Hematopoietic multipotent progenitor cell (in vitro differentiated cells): ENCODE data around the gene MYO15B. TPM values are rescaled to one million over a fixed set of nuclear protein-coding genes. Genes with fewer than 3 reads are reported as not detected.

Experiments used
- DNase-seq, 3 donors: peaks; one replicate each; pipeline ENCODE4 v3.0.0-alpha.2; 2011 to 2015; ENCODE audit warnings: low read depth in 2 of 3, low spot score in 2 of 3
- total RNA-seq: library from RNA; depleted of rRNA; stranded (reverse); fragments of >200 nt; gene quantifications from one replicate; pipeline ENCODE4 v1.2.3, GENCODE V29; 2012

MYO15B gene
- total RNA-seq, 1 donor = 352 TPM

DNA sequence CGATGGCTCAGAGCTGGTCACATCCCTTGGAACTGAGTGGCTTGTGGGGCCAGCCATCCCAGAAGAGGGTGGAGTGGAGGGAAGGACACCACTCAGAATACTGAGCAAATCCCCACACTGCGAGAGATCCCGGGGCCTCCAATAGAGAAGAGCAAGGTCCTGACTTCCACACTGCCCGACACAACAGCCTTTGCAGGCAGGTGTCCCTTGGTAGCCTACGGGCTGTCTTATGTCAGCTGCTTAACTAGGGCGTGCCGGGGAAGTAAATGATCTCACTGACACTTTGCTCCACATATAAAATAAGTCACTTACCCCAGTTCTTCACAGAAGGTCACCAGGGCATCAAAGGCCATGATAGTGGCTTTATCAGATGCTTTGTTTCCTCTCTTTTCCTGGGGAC, 63.3 kb downstream of the MYO15B start:
- no peak for DNase-seq

DNA sequence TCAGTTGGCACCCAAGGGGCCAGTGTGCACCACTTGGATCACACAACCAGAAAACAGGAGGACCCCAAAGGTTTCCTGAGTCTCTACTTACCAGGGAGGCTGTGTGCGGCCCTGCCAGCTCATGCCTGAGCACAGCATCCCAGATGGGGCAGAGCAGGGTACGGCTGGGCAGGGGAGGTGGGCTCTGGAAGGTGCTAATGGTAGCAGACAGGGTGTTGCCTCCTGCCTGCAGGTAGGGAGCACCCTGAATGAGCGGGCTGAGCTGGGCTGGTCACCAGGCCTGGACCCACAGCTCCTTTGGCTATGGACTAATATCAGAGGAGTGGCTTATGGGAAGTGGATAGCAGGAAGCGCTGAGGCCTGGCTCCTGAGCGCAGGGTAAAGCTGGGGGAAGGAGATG, 64.7 kb downstream of the MYO15B start:
- DNase-seq = no peak

DNA sequence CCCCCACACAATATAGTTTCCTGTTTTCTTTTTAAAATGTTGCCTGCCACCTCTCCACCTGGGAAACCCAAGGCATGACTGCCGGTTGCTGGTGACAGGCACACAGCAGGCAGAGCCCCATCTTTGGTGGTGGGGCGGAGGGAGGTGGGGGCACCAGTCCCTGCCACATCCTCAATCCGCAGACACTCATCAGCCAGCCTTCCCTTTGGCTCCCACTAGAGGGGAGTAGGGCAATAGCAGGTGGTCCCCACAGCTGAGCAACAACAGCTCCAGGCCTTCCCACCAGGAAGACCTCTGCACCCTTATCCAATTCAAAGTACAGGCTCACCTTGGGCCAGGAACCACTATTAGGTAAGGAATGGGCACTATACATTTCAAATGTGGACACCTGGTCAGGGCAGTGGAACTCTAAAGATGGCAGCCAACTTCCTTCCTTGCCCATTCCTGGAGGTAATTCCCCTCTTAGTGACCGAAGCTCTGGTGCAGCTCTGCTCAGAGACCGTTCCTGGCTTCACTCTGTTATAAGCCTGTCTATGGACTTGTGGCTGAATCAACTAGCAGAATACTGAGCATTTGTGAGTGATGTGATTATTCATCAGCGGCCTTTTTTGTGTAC, 65.4 kb downstream of the MYO15B start:
- peak in 2 of 3 donors; percentile 75 to 81 for DNase-seq

DNA sequence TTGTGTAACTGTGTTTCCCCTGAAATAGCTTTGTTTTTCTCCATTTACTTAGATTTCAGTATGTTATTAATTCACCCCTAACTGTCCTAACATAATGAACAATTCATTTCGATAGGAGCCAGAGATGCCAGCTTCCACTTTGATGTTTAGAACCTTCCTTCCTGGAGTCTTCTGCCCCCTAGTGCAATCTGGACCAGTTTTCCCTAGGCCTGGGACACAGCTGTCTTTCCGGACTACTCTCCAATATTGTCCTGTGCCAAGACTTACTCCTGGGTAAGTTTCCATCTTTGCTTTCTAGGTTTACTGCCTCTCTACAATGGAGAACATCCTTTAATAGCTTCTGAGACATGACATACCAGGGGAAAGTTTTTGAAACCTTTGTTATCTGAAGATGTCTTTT, 66.6 kb downstream of the MYO15B start:
- no peak for DNase-seq

DNA sequence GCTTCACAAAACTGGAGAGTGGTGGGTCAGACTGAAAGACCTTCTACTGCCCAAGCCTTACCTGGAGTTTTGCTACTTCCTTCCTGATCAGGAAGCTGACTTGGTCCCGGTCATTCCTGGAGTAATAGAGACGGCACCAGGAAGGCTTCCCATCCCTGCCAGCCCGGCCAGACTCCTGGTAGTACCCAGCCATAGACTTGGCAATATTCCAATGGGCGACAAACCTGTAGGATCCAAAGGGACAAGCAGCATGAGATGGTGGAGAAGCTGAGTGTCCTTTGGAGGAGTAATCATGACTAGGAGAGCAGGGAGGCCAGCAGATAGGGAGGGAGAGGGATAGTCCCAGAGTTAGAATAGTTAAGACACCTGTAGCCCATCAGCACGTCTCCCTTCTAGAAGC, 70.6 kb downstream of the MYO15B start:
- no peak for DNase-seq

DNA sequence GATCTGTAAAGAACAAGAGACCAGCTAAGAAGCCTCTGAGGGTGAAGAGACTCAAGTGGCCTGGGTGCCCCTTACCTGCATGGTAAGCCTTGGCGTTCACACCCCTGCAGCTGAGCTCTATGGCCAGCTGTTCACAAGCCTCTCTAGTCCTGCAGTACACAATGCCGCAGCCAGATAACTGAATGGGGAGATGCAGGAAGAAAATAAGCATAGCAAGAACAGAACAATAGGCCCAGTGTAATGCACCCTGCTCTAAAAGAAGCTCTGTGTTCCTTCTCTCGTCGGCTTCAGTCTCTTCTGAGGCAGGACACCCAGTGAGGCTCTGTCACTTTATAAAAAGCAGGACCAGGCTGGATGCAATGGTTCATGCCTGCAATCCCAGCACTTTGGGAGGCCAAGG, 73.9 kb downstream of the MYO15B start:
- DNase-seq = no peak

DNA sequence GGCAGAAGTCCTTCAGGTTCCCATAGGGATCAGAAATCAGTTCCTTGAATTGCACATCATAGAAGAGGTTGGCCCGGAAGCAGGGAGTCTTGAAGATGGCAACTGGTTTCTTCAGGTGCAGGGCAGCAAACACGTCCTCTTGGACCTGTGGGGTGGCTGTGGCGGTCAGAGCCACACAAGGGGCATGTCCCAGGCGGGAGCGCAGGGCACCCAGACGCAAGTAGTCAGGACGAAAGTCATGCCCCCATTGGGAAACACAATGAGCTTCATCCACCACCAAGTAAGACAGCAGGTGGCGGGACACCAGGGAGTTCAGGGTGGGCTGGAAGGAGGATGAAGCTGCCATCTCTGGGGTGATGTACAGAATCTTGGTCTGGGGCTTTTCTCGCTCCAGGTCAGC, 74.9 kb downstream of the MYO15B start:
- DNase-seq = no peak

DNA sequence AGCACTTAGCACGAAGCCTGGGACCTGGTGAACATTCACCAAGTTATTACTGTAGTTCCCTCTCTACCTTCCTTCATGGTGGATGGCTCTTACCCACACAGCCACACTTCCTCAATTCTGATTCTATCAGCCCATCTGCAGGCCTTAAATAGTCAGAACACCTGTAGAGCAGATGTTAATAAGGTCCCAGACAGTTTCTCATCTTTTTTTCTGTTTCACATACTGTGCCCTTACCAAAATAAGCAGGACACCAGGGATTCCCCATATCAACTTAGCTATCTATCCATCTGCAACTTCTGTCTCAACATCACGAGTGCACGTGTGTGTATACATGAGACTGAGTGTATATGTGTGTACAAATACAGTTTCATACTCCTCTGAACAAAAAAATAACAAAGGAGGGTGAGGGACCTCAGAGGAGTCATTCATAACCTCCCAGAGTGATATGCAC, 76.5 kb downstream of the MYO15B start:
- DNase-seq = no peak

DNA sequence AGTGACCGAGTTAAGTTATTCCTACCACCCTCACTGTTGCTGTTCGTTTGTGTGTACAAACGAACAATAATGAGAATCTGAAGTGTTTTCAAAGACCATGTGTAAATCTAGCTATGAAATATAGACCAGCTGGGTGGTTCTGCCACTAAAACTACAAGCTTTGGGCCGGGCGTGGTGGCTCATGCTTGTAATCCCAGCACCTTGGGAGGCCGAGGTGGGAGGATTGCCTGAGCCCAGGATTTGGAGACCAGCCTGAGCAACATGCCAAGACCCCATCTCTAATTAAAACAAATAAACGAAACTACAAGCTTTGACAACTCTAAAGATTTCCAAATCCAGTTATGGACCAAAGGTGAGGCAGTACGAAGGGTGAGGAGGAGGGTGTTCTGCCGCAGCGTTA, 78.4 kb downstream of the MYO15B start:
- no peak for DNase-seq

DNA sequence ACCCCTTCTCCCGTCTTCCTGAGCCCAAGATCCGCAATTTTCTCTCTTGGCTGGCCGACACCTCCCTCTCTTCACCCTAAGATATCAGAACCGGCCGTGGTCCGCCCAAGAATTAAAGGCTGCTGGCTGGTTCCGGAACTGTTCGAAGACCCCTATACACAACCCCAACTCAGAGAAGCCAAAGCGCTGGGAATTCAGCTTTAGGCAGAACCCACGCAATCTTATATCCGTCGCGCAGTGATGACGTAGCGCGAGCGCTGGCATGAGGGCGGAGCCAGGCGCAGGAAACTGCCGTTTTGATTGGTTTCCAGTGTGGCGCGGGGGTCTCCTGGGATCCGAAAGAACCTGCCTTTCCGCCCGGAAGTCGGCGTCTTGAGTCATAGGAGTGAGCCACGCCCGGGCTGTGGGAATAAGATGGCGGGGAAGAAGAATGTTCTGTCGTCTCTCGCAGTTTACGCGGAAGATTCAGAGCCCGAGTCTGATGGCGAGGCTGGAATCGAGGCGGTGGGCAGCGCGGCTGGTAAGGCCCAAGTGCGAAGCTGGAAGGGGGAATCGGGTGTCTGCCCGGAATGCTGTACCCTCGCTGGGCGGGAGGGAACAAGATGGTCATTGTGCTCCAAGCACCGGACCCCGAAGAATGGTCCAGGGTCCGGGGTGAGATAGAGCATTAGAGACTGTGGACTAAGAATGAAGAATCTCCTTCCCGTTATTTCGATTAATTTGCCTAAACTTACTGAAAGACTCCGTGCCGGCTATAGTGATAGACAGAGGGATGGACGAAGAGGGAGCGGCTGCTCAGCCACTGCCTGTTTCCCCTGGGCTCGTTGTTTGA, 79.6 kb downstream of the MYO15B start, which contains the start of the genes RECQL5 and SAP30BP:
Gene RECQL5, minus strand, starts transcription at position 196 of the 832 bp plus-strand sequence. CDS start 597 bp downstream, outside the sequence.
Gene SAP30BP, plus strand, starts transcription at position 380 of the 832 bp plus-strand sequence. Its CDS starts 35 bp downstream, at position 415.
- peak; percentile 98 to 99 (median 99) for DNase-seq

DNA sequence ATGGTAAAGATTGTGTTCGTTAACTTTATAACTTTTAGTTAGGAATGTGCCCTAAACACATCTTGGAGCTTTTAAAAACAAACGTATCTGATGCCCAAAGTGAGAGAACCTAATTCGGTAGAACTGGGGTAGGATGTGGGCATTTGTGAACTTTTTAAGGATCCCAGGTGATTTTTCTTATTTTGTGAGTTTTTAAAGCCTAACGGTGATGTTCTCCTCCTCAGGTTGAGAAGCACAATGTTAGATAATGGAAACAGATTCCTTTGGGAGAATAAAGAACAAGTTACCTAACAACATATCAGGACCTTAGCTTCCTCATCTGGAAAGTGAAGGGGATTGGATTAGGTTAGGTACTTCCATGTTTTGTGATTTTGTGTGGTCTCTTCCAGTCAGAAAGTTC, 80.2 kb downstream of the MYO15B start:
- no peak for DNase-seq

DNA sequence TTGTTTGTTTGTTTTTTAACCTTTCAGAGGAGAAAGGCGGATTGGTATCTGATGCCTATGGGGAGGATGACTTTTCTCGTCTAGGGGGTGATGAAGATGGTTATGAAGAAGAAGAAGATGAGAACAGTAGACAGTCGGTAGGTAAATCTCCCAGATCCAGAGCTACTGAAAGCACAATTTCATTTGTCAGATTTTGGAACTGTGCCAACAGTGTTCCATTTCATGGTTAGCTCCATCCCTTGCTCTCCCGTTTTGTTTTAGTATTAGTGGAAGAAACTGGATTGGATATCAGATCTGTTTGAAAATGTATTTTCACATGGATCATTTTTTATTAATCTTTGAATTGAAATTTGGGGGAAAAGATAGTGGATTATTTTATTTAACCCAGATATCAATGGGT, 80.9 kb downstream of the MYO15B start:
- no peak for DNase-seq

DNA sequence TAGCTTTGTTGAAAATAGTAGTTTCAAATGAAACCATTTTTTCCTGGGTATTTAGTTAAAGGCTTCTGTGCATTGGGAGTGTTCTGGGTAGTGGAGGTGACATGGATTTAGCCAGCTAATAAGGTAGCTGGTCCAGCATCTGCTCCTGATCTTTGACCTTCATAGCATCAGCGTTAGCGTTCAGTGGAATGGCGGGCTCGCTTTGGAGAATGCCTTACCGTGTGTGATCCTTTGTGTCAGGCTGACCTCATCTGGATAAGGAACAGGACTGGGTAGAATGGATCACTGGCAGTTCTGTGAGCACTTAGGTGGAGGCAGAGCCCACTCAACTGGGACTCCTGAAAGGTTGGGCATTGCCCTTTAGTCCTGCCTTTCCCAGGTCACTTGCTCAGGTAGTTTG, 83.3 kb downstream of the MYO15B start:
- no peak for DNase-seq

DNA sequence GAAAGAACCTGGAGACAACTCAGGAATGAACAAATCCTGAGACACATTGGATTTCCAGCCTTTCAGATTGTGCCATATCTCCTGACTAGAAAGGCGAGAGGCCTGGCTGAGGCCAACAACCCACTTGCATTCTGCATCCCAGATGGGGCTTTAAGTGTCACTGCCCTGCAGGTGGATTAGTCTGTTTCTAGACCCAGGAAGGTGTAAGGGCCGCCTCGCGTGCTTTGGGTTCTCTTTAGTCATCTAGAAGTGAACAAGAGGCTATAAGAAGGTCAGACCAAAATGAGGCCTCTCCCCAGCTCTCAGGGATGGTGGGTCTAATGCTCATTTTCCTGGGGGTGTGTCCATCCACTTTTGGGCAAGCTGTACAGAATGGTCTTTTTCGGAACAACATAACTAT, 84.4 kb downstream of the MYO15B start:
- no peak for DNase-seq

DNA sequence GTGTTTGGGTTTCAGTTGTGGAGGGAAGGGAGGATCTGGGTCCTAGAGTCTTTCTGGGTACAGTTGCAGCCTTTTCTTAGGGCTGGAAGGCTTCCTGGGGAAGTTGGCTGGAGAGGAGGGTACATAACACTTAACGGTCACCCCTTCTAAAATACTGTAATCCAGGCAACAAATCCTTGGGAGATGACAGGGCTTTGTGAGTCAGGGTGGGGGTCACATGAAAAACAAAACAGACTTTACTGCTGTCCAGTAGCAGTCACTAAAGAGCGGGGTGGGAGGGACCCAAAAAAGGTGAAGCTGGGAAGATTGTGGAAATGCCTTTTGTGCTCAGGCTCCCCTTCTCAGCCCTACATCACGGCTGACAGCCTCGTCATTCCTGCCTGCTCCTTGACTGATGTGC, 85.9 kb downstream of the MYO15B start:
- no peak for DNase-seq

Other genes with a start within 250 kb of the MYO15B start
- gene GRB2, start 182.1 kb upstream of the MYO15B start, total RNA-seq = 88.3 TPM
- gene TMEM94, start 131.2 kb upstream of the MYO15B start, total RNA-seq = 156 TPM
- 14.8 TPM for gene CASKIN2, start 72.3 kb upstream of the MYO15B start, total RNA-seq
- 30.2 TPM for gene TSEN54, start 71.3 kb upstream of the MYO15B start, total RNA-seq
- 42.5 TPM for gene LLGL2, start 62.1 kb upstream of the MYO15B start, total RNA-seq
- gene SMIM5, start 45.6 kb downstream of the MYO15B start, total RNA-seq = 3.0 TPM
- gene RECQL5, start 79.4 kb downstream of the MYO15B start, total RNA-seq = 56.6 TPM
- 69.2 TPM for gene SAP30BP, start 79.5 kb downstream of the MYO15B start, total RNA-seq
- 11.3 TPM for gene ITGB4, start 133.7 kb downstream of the MYO15B start, total RNA-seq
- 57.1 TPM for gene GALK1, start 177.4 kb downstream of the MYO15B start, total RNA-seq
- 34.7 TPM for gene UNK, start 197.0 kb downstream of the MYO15B start, total RNA-seq